GM06990 (cell line): Measurements from ENCODE around the gene CYB561D2.

Source experiments
- DNase-seq: peaks from one replicate; pipeline ENCODE4 v3.0.0-alpha.2; 2011; ENCODE audit not compliant: insufficient read length; ENCODE audit errors: extremely low read depth
- H3K27me3 ChIP-seq: replicated peaks from 2 replicates; pipeline ENCODE4 v1.6.0; 2011; ENCODE audit warnings: low read length; ENCODE audit not compliant: control insufficient read depth, insufficient read depth
- H3K36me3 ChIP-seq: 2 replicates; pipeline ENCODE4 v1.5.1; 2011; ENCODE audit warnings: low read length; ENCODE audit not compliant: control insufficient read depth, insufficient read depth
- H3K4me3 ChIP-seq: replicated peaks from 2 replicates; pipeline ENCODE4 v1.5.1; 2011; ENCODE audit warnings: low read depth, mild to moderate bottlenecking, control low read depth, low read length
- TF ChIP-seq, protein P1 (sequence below): IDR thresholded peaks from 2 replicates; pipeline ENCODE4 v1.5.1; 2011; ENCODE audit warnings: low read length, control low read depth, mild to moderate bottlenecking, inconsistent platforms; ENCODE audit not compliant: insufficient read depth, poor library complexity, severe bottlenecking

CYB561D2 gene

GRCh38 chr3:50319181-50319893 lies 31.3 kb upstream of the CYB561D2 start:
- TF ChIP-seq, protein P1, sequence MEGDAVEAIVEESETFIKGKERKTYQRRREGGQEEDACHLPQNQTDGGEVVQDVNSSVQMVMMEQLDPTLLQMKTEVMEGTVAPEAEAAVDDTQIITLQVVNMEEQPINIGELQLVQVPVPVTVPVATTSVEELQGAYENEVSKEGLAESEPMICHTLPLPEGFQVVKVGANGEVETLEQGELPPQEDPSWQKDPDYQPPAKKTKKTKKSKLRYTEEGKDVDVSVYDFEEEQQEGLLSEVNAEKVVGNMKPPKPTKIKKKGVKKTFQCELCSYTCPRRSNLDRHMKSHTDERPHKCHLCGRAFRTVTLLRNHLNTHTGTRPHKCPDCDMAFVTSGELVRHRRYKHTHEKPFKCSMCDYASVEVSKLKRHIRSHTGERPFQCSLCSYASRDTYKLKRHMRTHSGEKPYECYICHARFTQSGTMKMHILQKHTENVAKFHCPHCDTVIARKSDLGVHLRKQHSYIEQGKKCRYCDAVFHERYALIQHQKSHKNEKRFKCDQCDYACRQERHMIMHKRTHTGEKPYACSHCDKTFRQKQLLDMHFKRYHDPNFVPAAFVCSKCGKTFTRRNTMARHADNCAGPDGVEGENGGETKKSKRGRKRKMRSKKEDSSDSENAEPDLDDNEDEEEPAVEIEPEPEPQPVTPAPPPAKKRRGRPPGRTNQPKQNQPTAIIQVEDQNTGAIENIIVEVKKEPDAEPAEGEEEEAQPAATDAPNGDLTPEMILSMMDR = no peak
- H3K4me3 ChIP-seq = no peak overlapping the region
- DNase-seq = no peak
- H3K27me3 ChIP-seq = no peaks in the 10 kb centered on the region
- peaks cover 7% of the 10 kb centered on the region for H3K36me3 ChIP-seq

DNA sequence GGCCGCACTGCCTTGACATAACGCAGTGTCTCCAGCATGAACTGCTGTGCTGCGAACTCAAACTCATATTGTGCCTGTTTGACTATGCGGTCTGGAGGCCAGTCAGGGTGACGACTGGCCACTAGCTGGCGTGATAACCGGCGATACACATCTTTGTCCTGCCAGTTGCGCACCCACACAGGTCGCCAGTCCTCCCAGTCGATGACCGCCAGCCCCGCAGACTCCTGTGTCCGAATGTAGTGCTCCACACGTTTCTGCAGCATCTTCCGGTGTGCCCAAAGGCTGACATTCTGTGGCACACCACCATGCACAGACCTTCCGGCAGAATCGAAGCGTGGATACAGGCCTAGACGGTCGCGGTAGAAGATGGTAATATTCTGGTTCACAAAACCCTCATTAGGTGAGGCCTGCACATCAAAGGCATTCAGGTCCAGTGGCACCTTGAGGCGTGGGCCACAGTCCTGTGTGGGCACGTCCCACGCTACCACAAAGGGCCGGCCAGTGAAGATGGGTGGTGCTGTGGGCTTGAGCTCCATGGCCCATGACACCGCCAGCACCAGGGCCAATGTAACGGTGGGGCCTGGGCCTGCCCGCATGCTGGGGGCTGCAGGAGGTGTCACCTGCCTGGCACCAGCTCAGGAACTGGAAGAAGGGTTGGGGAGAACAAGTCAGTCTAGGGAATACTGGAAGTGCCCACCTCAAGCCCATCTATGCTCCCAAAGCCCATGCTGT lies 30.6 kb upstream of the CYB561D2 start:
- no peaks in the 10 kb centered on the region for H3K27me3 ChIP-seq
- H3K4me3 ChIP-seq = peak overlapping the region; percentile 70
- peaks cover 7% of the 10 kb centered on the region for H3K36me3 ChIP-seq
- TF ChIP-seq, protein P1 = no peak
- DNase-seq = no peak

- peaks cover 9% of the 10 kb centered on the region for H3K36me3 ChIP-seq
- H3K27me3 ChIP-seq = no peaks in the 10 kb centered on the region
- no peak for DNase-seq
- H3K4me3 ChIP-seq = peak overlapping the region; percentile 70
- TF ChIP-seq, protein P1 = no peak
These were observed 29.8 kb upstream of the CYB561D2 start for GRCh38 chr3:50320853-50321335.

- H3K36me3 ChIP-seq = peaks cover 9% of the 10 kb centered on the region
These were observed 29.1 kb upstream of the CYB561D2 start for GRCh38 chr3:50321336-50322114.

DNA sequence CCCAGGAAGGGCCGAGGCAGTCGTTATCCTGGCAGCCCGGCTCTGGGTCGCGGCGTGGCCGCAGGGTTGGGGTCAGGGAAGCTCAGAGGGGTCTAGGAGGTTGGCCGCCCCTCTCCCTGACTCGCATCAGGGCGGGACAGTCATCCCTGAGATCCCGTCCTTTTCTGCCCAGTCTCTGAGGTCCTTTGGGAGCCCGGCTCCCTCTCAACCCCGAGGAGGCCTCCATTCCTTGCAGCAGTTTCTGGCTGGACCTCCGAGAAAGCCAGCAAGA lies 28.6 kb upstream of the CYB561D2 start:
- Histone ChIP-seq H3K36me3 (peaks cover 9% of the 10 kb centered on the region), H3K4me3 (peak overlapping the region; percentile 70)
- no peak for DNase-seq

More at GRCh38 chr3:50321336-50322114, 29.1 kb upstream of the CYB561D2 start:
- TF ChIP-seq, protein P1 = peak; percentile 65
- Histone ChIP-seq H3K4me3 (peak overlapping the region; percentile 70), H3K27me3 (no peaks in the 10 kb centered on the region)
- peak; percentile 92 for DNase-seq

More for the DNA sequence above, 28.6 kb upstream of the CYB561D2 start:
- TF ChIP-seq, protein P1 = no peak
- H3K27me3 ChIP-seq = no peaks in the 10 kb centered on the region
